IMR-90 (cell line): ENCODE data around the gene CD14. TPM values are rescaled to one million over a fixed set of nuclear protein-coding genes. Genes with fewer than 3 reads are reported as not detected.

Experiments
- ATAC-seq: fragments of 200-7000 bp; cut with Tn5 transposase; 2 replicates; pipeline ENCODE4 v1.9.1; 2020; ENCODE audit warnings: low read depth, mild to moderate bottlenecking, moderate library complexity
- BruUV-seq: library from RNA; stranded (reverse); fragments of 400-500 nt; replicated peaks from 2 replicates; lab custom pipeline; 2021; lab: Mats Ljungman, UMichigan
- CTCF ChIA-PET: fragments of 300-600 bp; formaldehyde crosslinking; extraction: SDS; loops from one replicate; lab custom pipeline; 2021; ENCODE audit warnings: antibody characterized with exemption; lab: Yijun Ruan, JAX
- POLR2A ChIA-PET: fragments of 300-600 bp; sonication (Branson Sonifier 250); formaldehyde crosslinking; loops from one replicate; lab custom pipeline; 2022; ENCODE audit warnings: antibody characterized with exemption; ENCODE audit not compliant: unreplicated experiment; lab: Charles Lee
- DNase-seq: peaks from one replicate; pipeline ENCODE4 v3.0.0; 2013
- H2AFZ ChIP-seq: replicated peaks from 2 replicates; pipeline ENCODE3; 2013; ENCODE audit warnings: low read length, mild to moderate bottlenecking; ENCODE audit not compliant: poor library complexity
- H2AK5ac ChIP-seq: 2 replicates; pipeline ENCODE4 v1.6.1; 2013; ENCODE audit warnings: low read depth, low read length, inconsistent platforms
- H2AK9ac ChIP-seq: replicated peaks from 2 replicates; pipeline ENCODE3; 2013; ENCODE audit warnings: mild to moderate bottlenecking, low read depth, low read length, moderate library complexity; ENCODE audit not compliant: poor library complexity
- H2BK120ac ChIP-seq: 2 replicates; pipeline ENCODE4 v1.6.1; 2013; ENCODE audit warnings: low read depth, low read length, inconsistent platforms
- H2BK15ac ChIP-seq: 3 replicates; pipeline ENCODE4 v1.6.1; 2013; ENCODE audit warnings: low read depth, low read length, inconsistent platforms
- H2BK20ac ChIP-seq: 2 replicates; pipeline ENCODE4 v1.6.1; 2013; ENCODE audit warnings: low read depth, mild to moderate bottlenecking, inconsistent platforms, low read length, moderate library complexity
- H2BK5ac ChIP-seq: 2 replicates; pipeline ENCODE4 v1.6.1; 2013; ENCODE audit warnings: mild to moderate bottlenecking, low read depth, low read length, inconsistent platforms; ENCODE audit not compliant: poor library complexity, severe bottlenecking
- H3K14ac ChIP-seq: replicated peaks from 2 replicates; pipeline ENCODE4 v1.6.1; 2013; ENCODE audit warnings: low read depth, low read length, inconsistent platforms
- H3K18ac ChIP-seq: 2 replicates; pipeline ENCODE4 v1.6.1; 2013; ENCODE audit warnings: low read depth, low read length, control low read depth
- H3K23ac ChIP-seq: 2 replicates; pipeline ENCODE4 v1.6.1; 2013; ENCODE audit warnings: low read depth, low read length, inconsistent platforms
- H3K27ac ChIP-seq: 2 replicates; pipeline ENCODE4 v1.5.1; 2013; ENCODE audit warnings: mild to moderate bottlenecking, control low read depth, low read length; ENCODE audit not compliant: insufficient read depth
- H3K27me3 ChIP-seq: 2 replicates; pipeline ENCODE4 v1.6.1; 2013; ENCODE audit warnings: low read length; ENCODE audit not compliant: control insufficient read depth, insufficient read depth
- H3K36me3 ChIP-seq: 2 replicates; pipeline ENCODE4 v1.6.1; 2013; ENCODE audit warnings: low read length, mixed read lengths; ENCODE audit not compliant: control insufficient read depth, insufficient read depth
- H3K4ac ChIP-seq: 2 replicates; pipeline ENCODE4 v1.6.1; 2013; ENCODE audit warnings: low read depth, low read length, inconsistent platforms
- H3K4me1 ChIP-seq: 2 replicates; pipeline ENCODE4 v1.6.1; 2013; ENCODE audit warnings: low read length, mixed read lengths; ENCODE audit not compliant: control insufficient read depth, insufficient read depth
- H3K4me2 ChIP-seq: 2 replicates; pipeline ENCODE4 v1.6.1; 2013; ENCODE audit warnings: low read depth, mild to moderate bottlenecking, control low read depth, low read length, moderate library complexity
- H3K4me3 ChIP-seq: 2 replicates; pipeline ENCODE4 v1.5.1; 2013; ENCODE audit warnings: low read depth, mild to moderate bottlenecking, control low read depth, low read length, moderate library complexity; ENCODE audit not compliant: insufficient read depth
- H3K56ac ChIP-seq: 2 replicates; pipeline ENCODE4 v1.6.1; 2013; ENCODE audit warnings: low read length, inconsistent platforms; ENCODE audit not compliant: insufficient read depth; ENCODE audit errors: extremely low read depth
- H3K79me1 ChIP-seq, 2 experiments: 2 replicates each; pipeline ENCODE4 v1.6.1; 2013; ENCODE audit warnings: low read length in 2 of 2, inconsistent platforms in 1 of 2, low read depth in 1 of 2
- H3K9ac ChIP-seq: 2 replicates; pipeline ENCODE4 v1.6.1; 2013; ENCODE audit warnings: low read depth, low read length, control low read depth
- H3K9me1 ChIP-seq: 2 replicates; pipeline ENCODE4 v1.6.1; 2013; ENCODE audit warnings: low read length, inconsistent platforms; ENCODE audit not compliant: insufficient read depth
- H3K9me3 ChIP-seq: 2 replicates; pipeline ENCODE4 v1.6.1; 2013; ENCODE audit warnings: low read length; ENCODE audit not compliant: control insufficient read depth, insufficient read depth
- H4K20me1 ChIP-seq: 2 replicates; pipeline ENCODE4 v1.6.1; 2013; ENCODE audit warnings: low read length, inconsistent platforms; ENCODE audit not compliant: insufficient read depth
- H4K5ac ChIP-seq: 2 replicates; pipeline ENCODE4 v1.6.1; 2013; ENCODE audit warnings: mild to moderate bottlenecking, low read depth, low read length, control low read depth
- H4K8ac ChIP-seq, 2 experiments: 2 replicates each; pipeline ENCODE4 v1.6.1; 2013; ENCODE audit warnings: low read depth in 2 of 2, low read length in 2 of 2, control low read depth in 1 of 2, inconsistent platforms in 1 of 2
- H4K91ac ChIP-seq: 2 replicates; pipeline ENCODE4 v1.6.1; 2013; ENCODE audit warnings: low read depth, low read length, inconsistent platforms; ENCODE audit not compliant: insufficient read depth
- BHLHE40 ChIP-seq: fragments of 150-350 bp; IDR thresholded peaks from 2 replicates; pipeline ENCODE4 v1.6.1; 2016; ENCODE audit warnings: mild to moderate bottlenecking, low read depth, low read length
- CHD1 ChIP-seq: IDR thresholded peaks from 2 replicates; pipeline ENCODE4 v1.6.1; 2012; ENCODE audit warnings: low read depth, low read length, improper control_type of control experiment
- CTCF ChIP-seq: conservative IDR thresholded peaks from 2 replicates; pipeline ENCODE4 v1.5.1; 2012; ENCODE audit warnings: mild to moderate bottlenecking, low read depth, low read length, improper control_type of control experiment
- FOS ChIP-seq: fragments of 150-350 bp; IDR thresholded peaks from 2 replicates; pipeline ENCODE4 v1.6.1; 2016; ENCODE audit warnings: low read depth, low read length
- MAFK ChIP-seq: IDR thresholded peaks from 2 replicates; pipeline ENCODE4 v1.6.1; 2012; ENCODE audit warnings: low read depth, low read length, improper control_type of control experiment
- MXI1 ChIP-seq: IDR thresholded peaks from 2 replicates; pipeline ENCODE4 v1.6.1; 2012; ENCODE audit warnings: low read depth, mild to moderate bottlenecking, low read length, moderate library complexity, borderline replicate concordance
- NFE2L2 ChIP-seq: fragments of 150-350 bp; IDR thresholded peaks from 2 replicates; pipeline ENCODE4 v1.6.1; 2016; ENCODE audit warnings: low read depth, mild to moderate bottlenecking, low read length
- POLR2A ChIP-seq: IDR thresholded peaks from 2 replicates; pipeline ENCODE4 v1.6.1; 2012; ENCODE audit warnings: mild to moderate bottlenecking, low read depth, low read length
- RAD21 ChIP-seq: IDR thresholded peaks from 2 replicates; pipeline ENCODE4 v1.6.1; 2012; ENCODE audit warnings: low read length, improper control_type of control experiment
- RCOR1 ChIP-seq: IDR thresholded peaks from 2 replicates; pipeline ENCODE4 v1.6.1; 2012; ENCODE audit warnings: mild to moderate bottlenecking, low read length, improper control_type of control experiment; ENCODE audit not compliant: insufficient replicate concordance
- RFX5 ChIP-seq: IDR thresholded peaks from 2 replicates; pipeline ENCODE4 v1.8.0; 2012; ENCODE audit warnings: low read depth, mild to moderate bottlenecking, low read length, moderate library complexity
- SMC3 ChIP-seq: fragments of 150-350 bp; IDR thresholded peaks from 2 replicates; pipeline ENCODE4 v1.6.1; 2016; ENCODE audit warnings: low read depth, mild to moderate bottlenecking, antibody characterized with exemption, low read length, moderate library complexity
- WGBS, 2 experiments: methylation state at CpG; one replicate each; pipeline versions ENCODE4 v1.1.5 to v1.1.7; 2013; ENCODE audit warnings: missing lambda C conversion rate in 2 of 2; ENCODE audit not compliant: insufficient read length in 1 of 2; ENCODE audit errors: extremely low coverage in 2 of 2; 5-methylcytosine and 5-hydroxymethylcytosine counted together
- dilution Hi-C: fragments of 300-500 bp; cut with HindIII; formaldehyde crosslinking; loops from one replicate; pipeline ENCODE4 v1.14.3; 2018; ENCODE audit warnings: low sequenced_read_pairs; ENCODE audit not compliant: unreplicated experiment
- in situ Hi-C: fragments of 300-500 bp; cut with MboI; formaldehyde crosslinking; loops from 3 replicates; pipeline ENCODE4 v1.14.3; 2019; ENCODE audit warnings: low sequenced_read_pairs, inconsistent platforms, mixed read lengths
- intact Hi-C: fragments of 100-400 bp; cut with micrococcal nuclease; formaldehyde crosslinking; loops from 2 replicates; pipeline ENCODE4 v1.10.0; 2022
- polyA plus RNA-seq, 3 experiments: library from polyadenylated mRNA; depleted of rRNA; stranded (reverse); fragments of >200 nt; gene quantifications; 2 replicates each; pipeline ENCODE4 v1.2.3, GENCODE V29; 2012; ENCODE audit warnings: low replicate concordance in 1 of 3
- total RNA-seq: library from RNA; depleted of rRNA; stranded (reverse); fragments of >200 nt; gene quantifications from 2 replicates; pipeline ENCODE4 v1.2.3, GENCODE V29; 2012

CD14 gene
- total and polyA plus RNA-seq, 2 of the 4 experiments (the other 2 are of a cell fraction) = 0.17 to 0.18 TPM

GRCh38 chr5:140635291-140636257 lies 2.6 kb upstream of the CD14 start:
- CTCF ChIA-PET = interaction anchor here (0.6 to 1.4 kb wide), 4 partner anchors 9 to 88 kb away, joined by 3 to 8 read pairs (median 4); partner anchors contain the start of genes EIF4EBP3 and SRA1
- no peak for ATAC-seq
- H3K23ac ChIP-seq = no peak overlapping the region

More at GRCh38 chr5:140635291-140636257, 2.6 kb upstream of the CD14 start:
- Histone ChIP-seq H2AK9ac (no peak overlapping the region), H3K9me3 (no peaks in the 10 kb centered on the region), H4K91ac (no peak overlapping the region), H3K79me1 (peaks cover 6 to 9% of the 10 kb centered on the region in 2 experiments), H2BK120ac (no peak overlapping the region), H2BK5ac (no peak overlapping the region), H3K18ac (no peak overlapping the region), H2AK5ac (no peak overlapping the region; the same call in 1 of the 2 replicates), H3K4ac (no peak overlapping the region), H3K4me1 (peaks cover 8% of the 10 kb centered on the region), H3K9me1 (peaks cover 4% of the 10 kb centered on the region), H2AFZ (no peak overlapping the region), H4K20me1 (no peaks in the 10 kb centered on the region), H3K27me3 (peaks cover 15% of the 10 kb centered on the region), H3K27ac (no peak overlapping the region), H3K4me3 (no peak overlapping the region), H3K4me2 (no peak overlapping the region), H4K8ac (no peak overlapping the region), H2BK20ac (no peak overlapping the region), H3K36me3 (no peaks in the 10 kb centered on the region), H3K9ac (no peak overlapping the region), H3K14ac (no peak overlapping the region), H4K5ac (no peak overlapping the region), H3K56ac (no peak overlapping the region), H2BK15ac (no peak overlapping the region)
- BruUV-seq = no TSS peak
- intact Hi-C loops = loop anchor here (1.0 to 10.0 kb wide), 4 partner anchors 60 to 391 kb away; partner anchors contain the start of genes APBB3 and SLC35A4
- DNase-seq = no peak
- no peak for TF ChIP-seq RAD21
- no peak for TF ChIP-seq MAFK
- TF ChIP-seq BHLHE40 = no peak
- TF ChIP-seq RCOR1 = no peak
- no peak for TF ChIP-seq SMC3
- TF ChIP-seq FOS = no peak
- TF ChIP-seq CTCF = no peak
- TF ChIP-seq NFE2L2 = no peak
- no peak for TF ChIP-seq CHD1
- no peak for TF ChIP-seq RFX5
- no peak for TF ChIP-seq POLR2A
- TF ChIP-seq MXI1 = no peak
- dilution Hi-C loops = no loop called here
- POLR2A ChIA-PET = interaction anchor here (0.6 kb wide), 1 partner anchor 269 kb away, joined by 3 read pairs; no protein-coding TSS in a partner anchor
- 100% methylated on average over 1 of the region's 8 CpGs; no CpG with 5 or more reads in 1 of the 2 experiments for WGBS, 2 experiments
- in situ Hi-C loops = no loop called here
